Measurements from ENCODE around the gene PTPRD.

PTPRD gene

DNA sequence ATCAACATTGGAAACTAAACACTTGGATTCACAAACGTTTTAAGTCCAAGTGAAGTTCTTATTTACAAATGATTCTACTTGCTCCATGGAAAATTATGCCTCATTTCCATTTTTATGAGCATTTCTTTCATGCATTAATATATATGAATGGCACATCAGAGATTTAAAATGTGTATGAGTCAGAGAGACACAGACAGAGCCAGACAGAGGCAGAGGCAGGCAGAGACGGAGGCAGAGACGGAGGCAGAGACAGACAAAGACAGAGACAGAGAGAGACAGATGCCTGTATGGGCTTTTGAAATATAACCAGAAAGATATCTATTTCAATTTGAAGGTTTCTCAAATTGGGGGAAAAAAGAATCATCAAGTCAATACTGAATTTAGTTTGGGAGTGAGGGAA lies 649.0 kb downstream of the PTPRD start:
- TF ChIP-seq TAF1 (IDR thresholded peaks at IDR 0.05; ENCODE audit: borderline replicate concordance, insufficient read depth, low read length), result no peak
- no peak for TF ChIP-seq SIN3A (IDR thresholded peaks at IDR 0.05; ENCODE audit: borderline replicate concordance, insufficient read depth, low read length)
- TF ChIP-seq POLR2AphosphoS5 (IDR thresholded peaks at IDR 0.05; ENCODE audit: low read depth, low read length), result no peak
- TF ChIP-seq, protein P1, sequence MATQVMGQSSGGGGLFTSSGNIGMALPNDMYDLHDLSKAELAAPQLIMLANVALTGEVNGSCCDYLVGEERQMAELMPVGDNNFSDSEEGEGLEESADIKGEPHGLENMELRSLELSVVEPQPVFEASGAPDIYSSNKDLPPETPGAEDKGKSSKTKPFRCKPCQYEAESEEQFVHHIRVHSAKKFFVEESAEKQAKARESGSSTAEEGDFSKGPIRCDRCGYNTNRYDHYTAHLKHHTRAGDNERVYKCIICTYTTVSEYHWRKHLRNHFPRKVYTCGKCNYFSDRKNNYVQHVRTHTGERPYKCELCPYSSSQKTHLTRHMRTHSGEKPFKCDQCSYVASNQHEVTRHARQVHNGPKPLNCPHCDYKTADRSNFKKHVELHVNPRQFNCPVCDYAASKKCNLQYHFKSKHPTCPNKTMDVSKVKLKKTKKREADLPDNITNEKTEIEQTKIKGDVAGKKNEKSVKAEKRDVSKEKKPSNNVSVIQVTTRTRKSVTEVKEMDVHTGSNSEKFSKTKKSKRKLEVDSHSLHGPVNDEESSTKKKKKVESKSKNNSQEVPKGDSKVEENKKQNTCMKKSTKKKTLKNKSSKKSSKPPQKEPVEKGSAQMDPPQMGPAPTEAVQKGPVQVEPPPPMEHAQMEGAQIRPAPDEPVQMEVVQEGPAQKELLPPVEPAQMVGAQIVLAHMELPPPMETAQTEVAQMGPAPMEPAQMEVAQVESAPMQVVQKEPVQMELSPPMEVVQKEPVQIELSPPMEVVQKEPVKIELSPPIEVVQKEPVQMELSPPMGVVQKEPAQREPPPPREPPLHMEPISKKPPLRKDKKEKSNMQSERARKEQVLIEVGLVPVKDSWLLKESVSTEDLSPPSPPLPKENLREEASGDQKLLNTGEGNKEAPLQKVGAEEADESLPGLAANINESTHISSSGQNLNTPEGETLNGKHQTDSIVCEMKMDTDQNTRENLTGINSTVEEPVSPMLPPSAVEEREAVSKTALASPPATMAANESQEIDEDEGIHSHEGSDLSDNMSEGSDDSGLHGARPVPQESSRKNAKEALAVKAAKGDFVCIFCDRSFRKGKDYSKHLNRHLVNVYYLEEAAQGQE (IDR thresholded peaks at IDR 0.05; ENCODE audit: insufficient read depth in 1 of 2, low read depth in 2 of 2, low read length in 2 of 2), result no peak
- TF ChIP-seq FOXP2 (optimal IDR thresholded peaks at IDR 0.05; ENCODE audit: borderline replicate concordance, extremely low read depth, extremely low read length, insufficient read depth), result no peak

DNA sequence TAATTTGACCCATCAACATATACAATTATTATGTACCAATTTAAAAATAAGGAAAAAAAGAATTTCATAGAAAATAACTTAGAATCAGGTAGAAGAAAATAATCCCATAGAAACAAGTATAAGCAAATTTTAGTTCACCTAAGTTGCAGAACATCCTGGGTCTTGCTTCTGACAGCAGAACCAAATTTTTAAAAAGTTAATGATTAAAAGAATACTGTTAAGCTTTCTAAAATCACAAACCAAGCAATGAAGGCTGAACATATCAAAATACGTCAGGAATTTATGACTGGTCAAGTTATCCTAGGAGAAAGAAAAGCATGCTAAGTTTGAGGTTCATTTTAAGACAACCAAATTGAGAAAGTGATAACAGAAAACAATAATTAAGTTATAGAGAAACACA lies 650.9 kb downstream of the PTPRD start:
- no peak for TF ChIP-seq FOXP2 (optimal IDR thresholded peaks at IDR 0.05; ENCODE audit: borderline replicate concordance, extremely low read depth, extremely low read length, insufficient read depth)
- TF ChIP-seq POLR2AphosphoS5 (IDR thresholded peaks at IDR 0.05; ENCODE audit: low read depth, low read length), result no peak
- no peak for TF ChIP-seq SIN3A (IDR thresholded peaks at IDR 0.05; ENCODE audit: borderline replicate concordance, insufficient read depth, low read length)

DNA sequence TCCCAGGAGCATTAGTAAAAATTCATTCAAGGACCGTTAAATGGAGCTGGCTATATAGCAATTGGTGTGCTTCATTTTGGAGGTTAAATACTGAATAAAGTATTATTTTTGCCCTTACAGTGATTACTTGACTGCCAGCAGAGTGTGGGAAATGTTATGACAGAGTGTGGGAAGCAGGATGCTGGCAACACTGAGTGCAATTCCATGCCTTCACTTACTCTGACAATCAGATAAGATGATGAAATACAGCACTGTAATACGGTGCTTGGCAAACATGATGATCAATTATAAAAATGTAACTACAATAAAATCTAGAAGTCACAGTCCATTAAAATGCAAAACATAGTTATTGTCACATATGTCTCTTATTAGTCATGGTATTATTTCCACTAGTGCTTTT lies 651.3 kb downstream of the PTPRD start:
- no peak for TF ChIP-seq SIN3A (IDR thresholded peaks at IDR 0.05; ENCODE audit: borderline replicate concordance, insufficient read depth, low read length)
- TF ChIP-seq TAF1 (IDR thresholded peaks at IDR 0.05; ENCODE audit: borderline replicate concordance, insufficient read depth, low read length), result no peak
- TF ChIP-seq, protein P1 (IDR thresholded peaks at IDR 0.05; ENCODE audit: insufficient read depth in 1 of 2, low read depth in 2 of 2, low read length in 2 of 2), result no peak
- TF ChIP-seq FOXP2 (optimal IDR thresholded peaks at IDR 0.05; ENCODE audit: borderline replicate concordance, extremely low read depth, extremely low read length, insufficient read depth), result no peak
- TF ChIP-seq POLR2AphosphoS5 (IDR thresholded peaks at IDR 0.05; ENCODE audit: low read depth, low read length), result no peak

DNA sequence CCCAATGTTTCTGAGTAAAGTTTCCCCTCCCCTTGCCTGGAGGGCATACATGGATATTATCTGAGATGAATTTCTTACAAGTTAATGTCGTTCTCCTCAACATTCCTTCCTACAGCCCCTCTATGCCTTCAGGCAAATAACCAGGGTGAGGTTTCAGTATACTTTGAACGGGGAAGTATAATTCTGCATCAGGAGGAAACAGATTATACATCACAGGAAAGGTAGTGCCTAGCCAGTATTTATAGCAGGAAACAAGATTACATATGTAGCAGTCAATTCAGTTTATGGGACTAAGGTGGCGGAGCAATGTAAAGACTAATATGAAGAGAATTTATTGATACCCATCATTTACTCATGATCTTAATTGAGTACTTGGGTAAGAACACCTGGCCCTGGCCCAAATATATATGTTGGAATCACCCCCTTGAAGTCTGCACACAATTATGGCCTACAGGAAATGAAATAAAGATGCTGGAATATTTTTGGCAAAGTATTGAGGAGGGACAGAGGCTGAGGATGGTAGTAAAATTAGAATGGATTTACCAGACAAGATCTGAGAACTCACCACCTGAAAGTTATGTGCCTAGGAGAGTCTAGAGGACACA lies 661.1 kb downstream of the PTPRD start:
- TF ChIP-seq SIN3A (IDR thresholded peaks at IDR 0.05; ENCODE audit: borderline replicate concordance, insufficient read depth, low read length) (no peak), TAF1 (IDR thresholded peaks at IDR 0.05; ENCODE audit: borderline replicate concordance, insufficient read depth, low read length) (no peak), FOXP2 (optimal IDR thresholded peaks at IDR 0.05; ENCODE audit: borderline replicate concordance, extremely low read depth, extremely low read length, insufficient read depth) (no peak)
- TF ChIP-seq, protein P1 (IDR thresholded peaks at IDR 0.05; ENCODE audit: insufficient read depth in 1 of 2, low read depth in 2 of 2, low read length in 2 of 2), result no peak

DNA sequence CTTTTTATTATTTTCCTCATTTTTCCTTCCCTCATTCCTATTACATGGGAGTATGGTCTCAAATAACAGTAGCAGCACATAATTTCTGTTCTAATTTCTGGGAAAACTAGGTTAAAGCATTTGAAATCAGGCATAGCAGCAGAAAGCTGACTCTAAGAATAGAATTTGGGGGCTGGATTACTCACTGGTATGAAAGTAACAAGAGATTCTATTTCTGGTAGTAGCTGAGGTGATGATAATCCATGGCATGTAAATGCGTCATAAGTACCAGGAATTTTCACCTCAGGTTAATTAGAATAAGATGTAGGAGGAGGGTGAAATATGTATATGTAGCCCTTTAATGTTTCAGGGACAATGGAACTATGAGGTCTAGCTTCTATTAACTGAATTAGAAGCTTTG lies 662.0 kb downstream of the PTPRD start:
- TF ChIP-seq TAF1 (IDR thresholded peaks at IDR 0.05; ENCODE audit: borderline replicate concordance, insufficient read depth, low read length) (no peak), POLR2AphosphoS5 (IDR thresholded peaks at IDR 0.05; ENCODE audit: low read depth, low read length) (no peak), FOXP2 (optimal IDR thresholded peaks at IDR 0.05; ENCODE audit: borderline replicate concordance, extremely low read depth, extremely low read length, insufficient read depth) (no peak), SIN3A (IDR thresholded peaks at IDR 0.05; ENCODE audit: borderline replicate concordance, insufficient read depth, low read length) (no peak)
- TF ChIP-seq, protein P1 (IDR thresholded peaks at IDR 0.05; ENCODE audit: insufficient read depth in 1 of 2, low read depth in 2 of 2, low read length in 2 of 2), result no peak

Measured in PFSK-1 (cell line).